Neural progenitor cell (in vitro differentiated cells): ENCODE measurements around the gene SNCAIP. TPM values are rescaled to one million over a fixed set of nuclear protein-coding genes. Genes with fewer than 3 reads are reported as not detected.

Experiments
- DNase-seq: peaks from one replicate; pipeline ENCODE4 v3.0.0-alpha.2; 2016; ENCODE audit warnings: low spot score
- H2AFZ ChIP-seq: fragments of 200-600 bp; sonication (generic); replicated peaks from 2 replicates; pipeline ENCODE4 v1.6.1; 2016; ENCODE audit warnings: antibody characterized with exemption
- H3F3A ChIP-seq: fragments of 200-600 bp; sonication (generic); 2 replicates; pipeline ENCODE4 v1.6.1; 2016; ENCODE audit warnings: antibody characterized with exemption, low read depth
- H3K27ac ChIP-seq: fragments of 200-600 bp; sonication (generic); 2 replicates; pipeline ENCODE4 v1.5.1; 2016; ENCODE audit warnings: mild to moderate bottlenecking
- H3K27me3 ChIP-seq: fragments of 200-600 bp; sonication (generic); 2 replicates; pipeline ENCODE4 v1.6.1; 2016; ENCODE audit warnings: mild to moderate bottlenecking, moderate library complexity
- H3K36me3 ChIP-seq: fragments of 200-600 bp; sonication (generic); 2 replicates; pipeline ENCODE4 v1.5.1; 2016
- H3K4me1 ChIP-seq: fragments of 200-600 bp; sonication (generic); 2 replicates; pipeline ENCODE4 v1.6.1; 2016; ENCODE audit warnings: mixed run types
- H3K4me2 ChIP-seq: fragments of 200-600 bp; sonication (generic); 2 replicates; pipeline ENCODE4 v1.6.1; 2016
- H3K4me3 ChIP-seq: fragments of 200-600 bp; sonication (generic); 2 replicates; pipeline ENCODE4 v1.5.1; 2016
- H3K79me2 ChIP-seq: fragments of 200-600 bp; sonication (generic); 2 replicates; pipeline ENCODE4 v1.6.1; 2016; ENCODE audit warnings: low read depth
- H3K9ac ChIP-seq: fragments of 200-600 bp; sonication (generic); 2 replicates; pipeline ENCODE4 v1.6.1; 2016
- H3K9me3 ChIP-seq: fragments of 200-600 bp; sonication (generic); 2 replicates; pipeline ENCODE4 v1.5.1; 2016; ENCODE audit warnings: low read depth
- H4K20me1 ChIP-seq: fragments of 200-600 bp; sonication (generic); 2 replicates; pipeline ENCODE4 v1.6.1; 2016; ENCODE audit warnings: low read depth
- H3K27ac Mint-ChIP-seq: 3 replicates; pipeline ENCODE4 v1.8.0; 2021; ENCODE audit warnings: mixed read lengths
- H3K27me3 Mint-ChIP-seq: 2 replicates; pipeline ENCODE4 v1.8.0; 2022; ENCODE audit warnings: low read depth, mild to moderate bottlenecking, inconsistent platforms, moderate library complexity, mixed read lengths; ENCODE audit not compliant: insufficient read depth
- H3K36me3 Mint-ChIP-seq: 3 replicates; pipeline ENCODE4 v1.8.0; 2021; ENCODE audit warnings: mixed read lengths
- H3K4me1 Mint-ChIP-seq: 3 replicates; pipeline ENCODE4 v1.8.0; 2021; ENCODE audit warnings: mixed read lengths
- H3K4me3 Mint-ChIP-seq: 3 replicates; pipeline ENCODE4 v1.8.0; 2021; ENCODE audit warnings: mild to moderate bottlenecking, moderate library complexity, mixed read lengths
- H3K9me3 Mint-ChIP-seq: 3 replicates; pipeline ENCODE4 v1.8.0; 2020; ENCODE audit warnings: mixed read lengths
- EZH2 ChIP-seq: fragments of 200-600 bp; sonication (generic); IDR thresholded peaks from 2 replicates; pipeline ENCODE4 v1.6.1; 2017; ENCODE audit warnings: antibody characterized with exemption, mild to moderate bottlenecking, moderate library complexity
- EZH2phosphoT487 ChIP-seq: fragments of 200-600 bp; sonication (generic); IDR thresholded peaks from 2 replicates; pipeline ENCODE4 v1.6.1; 2017; ENCODE audit warnings: antibody characterized with exemption
- total RNA-seq: library from RNA; depleted of rRNA; stranded (reverse); fragments of >200 nt; gene quantifications from 2 replicates; pipeline ENCODE4 v1.2.3, GENCODE V29; 2015; ENCODE audit warnings: low replicate concordance
- TF ChIP-seq, protein P1 (sequence below): fragments of 200-600 bp; sonication (generic); IDR thresholded peaks from 2 replicates; pipeline ENCODE4 v1.5.1; 2017; ENCODE audit warnings: antibody characterized with exemption, mild to moderate bottlenecking

The SNCAIP gene
- total RNA-seq, 1 donor from 2014 or later: 4.8 TPM

DNA sequence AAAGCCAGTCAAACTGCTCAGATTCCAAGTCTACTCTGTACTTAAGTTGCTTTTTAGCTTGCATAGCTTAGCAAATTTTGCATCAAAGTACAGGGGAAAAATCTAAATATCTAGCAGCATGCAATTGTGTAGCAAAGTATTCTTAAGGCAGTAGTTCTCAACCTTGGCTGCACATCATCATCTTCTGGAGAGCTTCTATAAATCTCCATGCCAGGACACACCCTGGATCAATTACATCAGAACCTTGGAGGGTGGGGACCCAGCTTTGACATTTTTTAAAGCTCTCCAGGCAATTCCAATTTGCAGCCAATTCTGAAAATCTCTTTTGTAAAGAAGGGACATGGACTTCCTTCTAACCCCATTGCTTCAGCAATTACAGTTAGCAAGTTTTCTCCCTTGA is 187.5 kb downstream of the SNCAIP start:
- TF ChIP-seq EZH2phosphoT487 (no peak), EZH2 (no peak)
- TF ChIP-seq, protein P1, sequence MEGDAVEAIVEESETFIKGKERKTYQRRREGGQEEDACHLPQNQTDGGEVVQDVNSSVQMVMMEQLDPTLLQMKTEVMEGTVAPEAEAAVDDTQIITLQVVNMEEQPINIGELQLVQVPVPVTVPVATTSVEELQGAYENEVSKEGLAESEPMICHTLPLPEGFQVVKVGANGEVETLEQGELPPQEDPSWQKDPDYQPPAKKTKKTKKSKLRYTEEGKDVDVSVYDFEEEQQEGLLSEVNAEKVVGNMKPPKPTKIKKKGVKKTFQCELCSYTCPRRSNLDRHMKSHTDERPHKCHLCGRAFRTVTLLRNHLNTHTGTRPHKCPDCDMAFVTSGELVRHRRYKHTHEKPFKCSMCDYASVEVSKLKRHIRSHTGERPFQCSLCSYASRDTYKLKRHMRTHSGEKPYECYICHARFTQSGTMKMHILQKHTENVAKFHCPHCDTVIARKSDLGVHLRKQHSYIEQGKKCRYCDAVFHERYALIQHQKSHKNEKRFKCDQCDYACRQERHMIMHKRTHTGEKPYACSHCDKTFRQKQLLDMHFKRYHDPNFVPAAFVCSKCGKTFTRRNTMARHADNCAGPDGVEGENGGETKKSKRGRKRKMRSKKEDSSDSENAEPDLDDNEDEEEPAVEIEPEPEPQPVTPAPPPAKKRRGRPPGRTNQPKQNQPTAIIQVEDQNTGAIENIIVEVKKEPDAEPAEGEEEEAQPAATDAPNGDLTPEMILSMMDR: no peak
- no peaks in the 10 kb centered on the region for H3K36me3 ChIP-seq
- H3K4me3 ChIP-seq: no peak overlapping the region
- Mint-ChIP-seq H3K27ac (no peak overlapping the region), H3K27me3 (peaks cover 7% of the 10 kb centered on the region), H3K9me3 (no peaks in the 10 kb centered on the region), H3K4me3 (no peak overlapping the region), H3K36me3 (no peaks in the 10 kb centered on the region), H3K4me1 (peaks cover 26% of the 10 kb centered on the region)
- H3K27me3 ChIP-seq: no peaks in the 10 kb centered on the region
- H2AFZ ChIP-seq: no peak overlapping the region
- no peaks in the 10 kb centered on the region for H3K79me2 ChIP-seq
- no peaks in the 10 kb centered on the region for H3K9me3 ChIP-seq
- no peaks in the 10 kb centered on the region for H4K20me1 ChIP-seq
- no peaks in the 10 kb centered on the region for H3F3A ChIP-seq
- no peak overlapping the region for H3K9ac ChIP-seq
- no peak overlapping the region for H3K27ac ChIP-seq
- H3K4me2 ChIP-seq: no peak overlapping the region
- no peak for DNase-seq
- H3K4me1 ChIP-seq: no peaks in the 10 kb centered on the region

DNA sequence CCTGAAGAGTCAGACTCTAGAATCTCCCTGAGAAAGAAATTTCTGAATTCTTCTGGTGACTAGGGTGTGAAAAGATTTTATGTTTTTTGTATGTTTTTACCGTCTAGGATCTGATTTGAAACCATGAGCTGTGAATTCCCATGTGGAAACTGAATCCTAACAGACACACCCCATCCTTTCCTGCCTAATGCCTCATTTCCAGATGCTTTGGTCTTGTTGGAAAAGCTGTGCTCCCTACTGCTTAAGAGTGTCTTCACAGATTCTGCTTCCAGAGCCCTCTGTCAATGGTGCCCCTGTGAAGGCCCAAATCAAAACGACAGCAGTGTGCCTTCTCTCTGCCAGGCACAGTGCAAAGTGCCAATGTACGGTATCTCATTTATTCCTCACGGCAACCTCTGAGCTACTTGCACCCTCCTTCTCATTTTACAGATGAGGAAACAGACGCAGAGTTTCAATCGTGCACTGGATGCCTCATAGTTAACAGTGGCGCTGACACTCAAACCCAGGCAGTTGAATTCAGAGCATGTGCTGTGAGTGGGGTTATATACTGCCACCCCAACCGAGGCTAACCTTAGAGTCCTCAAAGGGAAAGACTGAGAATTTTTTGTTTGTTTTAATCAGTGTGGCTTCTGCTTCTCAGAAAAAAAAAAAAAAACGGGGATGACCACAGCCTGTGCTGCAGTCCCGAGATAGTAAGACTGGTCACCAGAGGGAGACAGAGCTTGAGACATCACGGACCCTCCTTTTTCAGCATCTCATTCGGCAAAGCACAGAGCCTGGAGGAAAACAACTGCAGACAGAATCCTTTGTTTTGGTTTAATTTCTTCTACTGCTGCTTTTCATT is 188.4 kb downstream of the SNCAIP start:
- H3K9me3 ChIP-seq: no peaks in the 10 kb centered on the region
- Mint-ChIP-seq H3K27me3 (peaks cover 7% of the 10 kb centered on the region), H3K36me3 (no peaks in the 10 kb centered on the region), H3K9me3 (no peaks in the 10 kb centered on the region), H3K27ac (no peak overlapping the region), H3K4me3 (no peak overlapping the region), H3K4me1 (peaks cover 26% of the 10 kb centered on the region)
- no peaks in the 10 kb centered on the region for H3K79me2 ChIP-seq
- TF ChIP-seq EZH2: no peak
- TF ChIP-seq EZH2phosphoT487: no peak
- TF ChIP-seq, protein P1: peak; percentile 72
- no peak overlapping the region for H3K27ac ChIP-seq
- no peaks in the 10 kb centered on the region for H3K36me3 ChIP-seq
- no peaks in the 10 kb centered on the region for H3K4me1 ChIP-seq
- peak; percentile 83 for DNase-seq
- H3K4me3 ChIP-seq: no peak overlapping the region
- H3K27me3 ChIP-seq: no peaks in the 10 kb centered on the region
- H3K9ac ChIP-seq: no peak overlapping the region
- no peaks in the 10 kb centered on the region for H3F3A ChIP-seq
- H3K4me2 ChIP-seq: no peak overlapping the region
- H4K20me1 ChIP-seq: no peaks in the 10 kb centered on the region
- H2AFZ ChIP-seq: peak overlapping the region; percentile 81

DNA sequence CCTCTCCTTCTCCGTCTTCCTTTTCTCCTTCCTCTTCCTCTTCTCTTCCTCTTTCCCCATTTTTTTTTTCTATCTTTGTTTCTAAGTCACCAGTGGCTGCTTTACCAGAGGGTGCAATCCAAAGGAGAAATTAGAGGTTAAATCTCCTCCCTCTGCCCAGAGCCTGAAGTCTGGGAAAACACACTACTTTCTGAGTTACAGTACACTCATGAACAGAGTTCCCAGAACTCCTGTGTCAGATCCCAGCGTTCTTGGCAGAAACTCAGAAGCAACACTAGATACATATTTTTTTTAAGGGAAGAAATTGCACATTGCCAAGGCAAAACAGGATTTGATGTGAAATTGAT is 189.0 kb downstream of the SNCAIP start:
- DNase-seq: no peak
- no peaks in the 10 kb centered on the region for H3K27me3 ChIP-seq
- Mint-ChIP-seq H3K27ac (no peak overlapping the region), H3K9me3 (no peaks in the 10 kb centered on the region), H3K4me3 (no peak overlapping the region), H3K4me1 (peaks cover 26% of the 10 kb centered on the region), H3K27me3 (peaks cover 7% of the 10 kb centered on the region), H3K36me3 (no peaks in the 10 kb centered on the region)
- no peaks in the 10 kb centered on the region for H3K79me2 ChIP-seq
- H3K9me3 ChIP-seq: no peaks in the 10 kb centered on the region
- H3K4me3 ChIP-seq: no peak overlapping the region
- no peaks in the 10 kb centered on the region for H3K36me3 ChIP-seq
- no peaks in the 10 kb centered on the region for H3F3A ChIP-seq
- H4K20me1 ChIP-seq: no peaks in the 10 kb centered on the region
- H3K27ac ChIP-seq: no peak overlapping the region
- H3K9ac ChIP-seq: no peak overlapping the region
- TF ChIP-seq EZH2 (no peak), EZH2phosphoT487 (no peak)
- TF ChIP-seq, protein P1: no peak
- H2AFZ ChIP-seq: peak overlapping the region; percentile 81
- H3K4me1 ChIP-seq: no peaks in the 10 kb centered on the region
- no peak overlapping the region for H3K4me2 ChIP-seq
